Activated CD4-positive, alpha-beta T cell treated with anti-CD3 and anti-CD28 coated beads, Interleukin-2, Interleukin-6, amounts not matched to agents 100 ng/mL and 50 ng/mL, durations not matched to agents 16 hours and 8 hours (primary cell): Measurements from ENCODE around the gene HIRIP3.
A peak's percentile ranks its signal among the peaks of the same experiment; 100 is the strongest.
"Not testable (repeated sequence)": the region's sequence is repeated elsewhere in the genome, so short reads cannot be mapped to it uniquely, and the experiment has no call there.

Experiments
- DNase-seq: peaks from one replicate; pipeline ENCODE4 v3.0.0-alpha.2; 2020

The HIRIP3 gene

DNA sequence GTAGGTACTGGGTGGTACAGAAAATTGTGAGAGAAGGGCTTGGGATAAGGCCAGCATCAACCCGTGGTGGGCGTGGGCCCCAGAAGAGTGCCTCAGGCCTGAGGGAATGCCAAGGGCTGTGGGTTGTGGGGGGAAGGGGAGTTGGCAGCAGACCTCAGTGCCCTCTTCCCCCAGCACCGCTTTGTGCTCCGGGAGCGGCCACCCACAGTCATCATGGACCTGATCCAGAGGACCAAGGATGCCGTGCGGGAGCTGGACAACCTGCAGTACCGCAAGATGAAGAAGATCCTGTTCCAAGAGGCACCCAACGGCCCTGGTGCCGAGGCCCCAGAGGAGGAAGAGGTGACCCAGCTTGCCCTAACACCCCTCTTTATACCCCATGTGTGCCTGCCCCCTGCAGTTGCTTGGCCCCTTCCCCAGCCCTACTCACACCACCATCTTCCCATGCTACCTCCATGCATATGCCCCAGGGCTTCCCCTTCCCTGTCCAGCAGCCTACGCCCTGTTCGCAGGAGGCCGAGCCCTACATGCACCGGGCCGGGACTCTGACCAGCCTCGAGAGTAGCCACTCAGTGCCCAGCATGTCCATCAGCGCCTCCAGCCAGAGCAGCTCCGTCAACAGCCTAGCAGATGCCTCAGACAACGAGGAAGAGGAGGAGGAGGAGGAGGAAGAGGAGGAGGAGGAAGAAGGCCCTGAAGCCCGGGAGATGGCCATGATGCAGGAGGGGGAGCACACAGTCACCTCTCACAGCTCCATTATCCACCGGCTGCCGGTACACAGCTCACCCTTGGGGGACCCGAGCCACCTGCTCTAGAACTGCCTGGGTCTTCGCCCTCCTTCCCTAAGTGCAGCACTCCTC, 12.6 kb downstream of the HIRIP3 start:
- DNase-seq, result no peak

DNA sequence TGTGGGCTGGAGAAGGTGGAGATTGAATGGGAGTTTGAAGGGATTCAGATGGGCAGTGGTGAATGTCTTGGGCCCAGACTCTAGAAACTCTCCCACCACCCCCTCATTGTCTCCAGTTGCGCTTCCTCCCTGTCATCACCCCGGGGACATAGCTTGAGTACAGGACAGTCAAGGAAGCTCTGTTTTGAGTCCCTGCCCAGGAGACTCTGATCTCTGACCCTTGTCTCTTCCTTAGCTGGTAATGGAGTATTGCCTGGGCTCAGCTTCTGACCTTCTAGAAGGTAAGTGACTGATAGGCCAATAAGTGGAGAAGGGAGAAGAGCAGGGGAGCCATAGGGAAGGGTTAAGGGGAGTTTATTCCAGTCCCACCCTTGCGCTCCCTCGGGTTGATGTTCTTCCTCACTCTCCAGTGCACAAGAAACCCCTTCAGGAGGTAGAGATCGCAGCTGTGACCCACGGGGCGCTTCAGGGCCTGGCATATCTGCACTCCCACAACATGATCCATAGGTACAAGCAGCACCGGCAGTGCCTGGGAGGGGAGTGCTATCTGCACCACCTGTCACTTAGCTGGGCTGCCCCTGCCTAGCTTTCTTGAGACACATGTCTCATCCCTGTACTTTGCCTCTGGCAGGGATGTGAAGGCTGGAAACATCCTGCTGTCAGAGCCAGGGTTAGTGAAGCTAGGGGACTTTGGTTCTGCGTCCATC, 16.7 kb downstream of the HIRIP3 start:
- no peak for DNase-seq

DNA sequence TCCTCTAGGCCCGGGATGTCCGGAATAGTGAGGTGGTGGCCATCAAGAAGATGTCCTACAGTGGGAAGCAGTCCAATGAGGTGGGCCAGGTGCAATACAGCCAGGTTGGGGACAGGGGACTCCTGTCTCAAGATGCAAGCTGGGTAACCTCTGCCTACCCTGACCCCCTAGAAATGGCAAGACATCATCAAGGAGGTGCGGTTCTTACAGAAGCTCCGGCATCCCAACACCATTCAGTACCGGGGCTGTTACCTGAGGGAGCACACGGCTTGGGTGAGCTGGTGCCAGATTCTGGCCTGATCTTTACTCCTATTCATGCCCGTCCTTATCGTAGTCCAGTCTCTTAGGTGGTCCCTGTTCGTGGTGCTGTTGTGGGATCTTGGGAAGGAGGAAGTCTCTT, 17.3 kb downstream of the HIRIP3 start:
- DNase-seq, result no peak

DNA sequence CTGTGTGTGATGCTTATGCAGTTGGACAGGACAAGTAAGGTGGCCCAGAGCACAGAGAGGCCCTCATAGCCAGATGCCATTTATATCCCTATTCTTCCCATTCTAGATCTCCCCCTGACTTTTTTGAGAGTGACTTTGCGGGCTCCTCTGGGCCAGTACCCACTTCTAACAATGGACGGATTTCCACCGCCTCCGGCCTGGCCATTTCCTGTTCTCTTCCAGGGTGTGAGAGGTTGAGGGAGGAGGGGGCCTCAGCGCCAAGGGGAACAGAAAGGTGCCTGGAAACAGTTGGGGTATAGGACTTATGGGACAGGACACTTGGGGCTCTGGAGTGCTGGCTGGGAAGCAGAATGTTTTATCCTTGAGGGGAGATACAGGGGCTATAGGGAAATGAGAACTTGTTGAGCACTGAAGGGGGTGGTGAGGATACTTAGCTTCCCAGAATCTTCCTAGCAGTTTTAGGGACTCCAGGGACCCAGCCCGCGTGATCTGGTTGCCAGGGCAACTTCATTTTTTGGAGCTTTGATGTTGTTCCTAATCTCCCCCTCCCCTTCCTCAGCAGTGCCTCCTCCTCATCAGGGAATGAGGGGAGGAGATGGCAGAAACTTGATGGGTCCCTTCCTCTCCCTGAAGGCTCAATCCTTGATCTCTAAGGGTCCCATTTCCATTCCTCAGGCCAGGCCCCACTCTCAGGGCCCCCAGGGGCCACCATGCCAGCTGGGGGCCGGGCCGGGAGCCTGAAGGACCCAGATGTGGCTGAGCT, 18.2 kb downstream of the HIRIP3 start:
- DNase-seq, result no peak

DNA sequence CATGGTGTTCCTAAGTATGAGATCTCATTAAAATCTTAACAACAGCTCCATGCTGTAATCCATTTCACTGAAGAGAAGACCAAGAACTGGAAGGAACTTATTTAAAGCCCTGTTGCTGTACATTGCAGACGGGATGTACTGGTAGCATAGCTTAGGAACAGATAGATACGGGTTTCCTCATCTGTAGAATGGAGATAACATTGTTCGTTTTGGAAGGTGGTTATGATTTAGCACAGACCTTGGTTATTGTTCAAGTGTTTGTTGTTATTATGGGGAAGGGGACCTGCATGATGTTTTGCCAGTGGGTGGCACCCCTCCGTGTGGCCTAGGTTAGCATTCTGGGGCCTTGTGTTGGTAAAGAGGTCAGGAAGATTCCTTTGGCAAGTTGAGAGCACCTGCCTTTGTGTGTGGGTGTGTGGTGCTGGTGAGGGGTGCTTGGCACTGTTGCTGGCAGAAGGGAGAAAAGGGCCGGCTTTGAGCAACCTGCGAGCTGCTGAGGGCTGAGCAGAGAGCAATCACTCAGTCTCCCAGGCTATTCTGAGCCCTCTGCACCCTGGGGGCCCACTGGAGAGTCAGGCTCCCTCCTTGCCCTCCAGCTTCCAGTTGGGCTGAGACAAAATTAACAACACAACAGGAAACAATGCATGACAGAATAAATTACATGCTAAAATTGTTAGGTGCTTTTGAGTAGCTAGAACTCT, 19.5 kb downstream of the HIRIP3 start:
- DNase-seq, result no peak

DNA sequence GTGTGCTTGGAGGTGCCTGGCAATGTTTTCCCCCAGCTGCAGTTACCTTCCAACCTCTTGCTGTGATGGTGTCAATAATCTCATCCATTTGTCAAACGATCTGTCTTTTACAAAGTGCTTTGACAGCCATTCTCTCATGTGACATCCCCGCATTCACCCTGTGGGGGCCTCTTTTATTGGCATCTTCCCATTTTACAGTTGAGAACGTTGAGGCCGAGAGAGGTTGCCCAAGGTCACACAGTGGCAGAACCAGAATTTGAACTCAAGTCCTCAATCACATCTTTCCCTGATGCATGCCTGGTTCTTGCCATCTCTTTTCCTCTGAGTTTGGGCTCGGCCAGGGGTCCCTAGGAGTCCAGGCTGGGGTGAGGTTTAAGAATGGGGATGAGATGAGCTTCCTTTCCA, 20.3 kb downstream of the HIRIP3 start:
- no peak for DNase-seq

DNA sequence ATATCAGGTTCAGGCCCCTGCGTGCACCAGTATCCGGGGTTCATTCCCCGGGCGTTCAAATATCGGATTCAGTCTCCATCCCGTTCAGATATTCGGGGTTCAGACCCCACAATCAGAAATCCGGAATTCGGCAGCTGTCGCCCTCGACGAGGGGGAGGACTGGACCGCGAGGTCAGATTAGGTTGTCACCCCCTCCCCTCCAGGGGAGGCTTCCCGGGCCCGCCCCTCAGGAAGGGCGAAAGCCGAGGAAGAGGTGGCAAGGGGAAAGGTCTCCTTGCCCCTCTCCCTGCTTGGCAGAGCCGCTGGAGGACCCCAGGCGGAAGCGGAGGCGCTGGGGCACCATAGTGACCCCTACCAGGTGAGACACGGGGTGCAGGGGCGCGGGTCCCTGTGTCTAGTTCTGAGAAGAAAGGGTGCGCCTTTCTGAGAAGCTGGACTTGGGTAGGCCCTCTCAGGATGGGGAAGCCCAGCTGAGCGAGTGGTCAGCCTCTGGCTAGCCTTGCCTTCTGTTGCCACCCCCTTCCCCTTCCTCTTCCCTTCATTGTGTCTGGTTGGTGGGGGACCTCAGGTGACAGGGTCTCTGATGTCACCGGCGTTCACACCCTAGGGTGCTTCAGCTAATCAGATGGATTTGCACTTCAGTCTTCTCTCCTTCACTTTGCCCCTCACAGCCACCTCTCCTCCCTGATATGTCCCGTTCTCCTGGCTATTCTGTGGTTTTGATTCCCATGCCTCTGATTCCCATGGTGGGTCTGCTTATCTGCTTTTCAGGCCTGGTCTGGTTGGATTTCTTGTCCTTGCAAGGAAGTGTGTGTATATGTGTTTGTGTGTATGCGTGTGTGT, 20.9 kb downstream of the HIRIP3 start:
- DNase-seq, result peak; percentile 31

DNA sequence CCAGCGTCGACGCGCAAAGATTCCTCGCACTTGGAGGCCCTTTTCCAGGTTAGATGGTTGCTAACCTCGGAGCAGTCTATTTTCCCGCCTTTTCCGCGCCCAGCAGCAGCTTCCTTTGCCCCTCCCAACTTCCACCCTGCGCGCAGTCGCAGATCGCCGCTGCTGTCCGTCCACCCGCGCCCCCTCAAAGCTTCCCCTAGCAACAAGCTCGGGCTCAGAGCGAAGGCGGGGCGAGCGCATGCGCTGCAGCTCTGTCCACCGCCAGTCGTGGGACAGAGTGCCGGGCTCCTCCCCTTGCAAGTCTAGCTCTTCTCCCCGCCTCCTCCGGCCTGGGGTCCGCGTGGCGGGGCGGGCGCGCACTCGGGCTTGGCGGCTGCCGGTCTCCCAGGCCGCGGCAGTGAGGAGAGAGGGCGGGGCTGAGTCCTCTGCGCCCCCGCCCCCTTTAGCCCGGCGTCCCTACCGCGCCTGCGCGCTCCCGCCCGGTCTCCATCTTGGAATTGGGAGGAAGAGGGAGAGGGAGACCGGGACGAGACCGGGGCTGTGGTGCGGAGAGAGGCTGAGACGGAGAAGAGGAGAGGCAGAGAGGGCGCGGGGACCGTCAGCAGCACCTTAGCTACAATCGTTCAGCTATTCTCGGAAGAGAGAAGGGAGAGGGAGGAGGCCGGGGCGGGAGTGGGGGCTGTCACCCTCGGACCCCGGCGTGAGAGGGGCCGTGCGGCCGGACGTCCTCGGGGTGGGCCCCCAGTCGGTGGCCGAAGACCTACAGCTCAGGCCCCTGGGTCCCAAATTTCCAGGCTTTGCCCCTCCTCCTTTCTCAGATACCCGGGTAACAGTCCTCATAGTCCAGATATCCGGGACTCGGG, 21.8 kb downstream of the HIRIP3 start, which contains the start of gene TAOK2:
Gene TAOK2 (plus strand): TSS at position 485 of the 863 bp plus-strand sequence. CDS start 3,905 bp downstream, outside the sequence.
- peak; percentile 99 for DNase-seq

DNA sequence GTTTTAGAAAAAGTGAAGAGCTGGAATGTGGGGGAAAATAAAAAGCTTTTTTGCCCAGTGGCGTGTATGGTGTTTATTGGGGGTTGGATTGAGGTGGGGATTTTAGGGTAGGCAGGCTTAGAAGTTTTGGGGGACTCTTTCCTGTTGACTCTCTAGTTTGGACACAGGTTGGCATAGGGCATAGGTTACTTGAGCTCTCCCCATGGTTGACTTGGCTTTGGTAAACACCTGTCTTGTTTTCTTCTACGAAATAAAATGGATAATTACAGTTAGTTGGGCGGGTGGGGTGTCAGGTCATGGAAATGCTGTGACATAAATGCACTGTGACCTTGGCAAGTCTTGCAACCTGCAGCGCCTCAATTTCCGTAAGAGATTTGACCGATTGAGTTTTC, 22.4 kb downstream of the HIRIP3 start:
- no peak for DNase-seq

DNA sequence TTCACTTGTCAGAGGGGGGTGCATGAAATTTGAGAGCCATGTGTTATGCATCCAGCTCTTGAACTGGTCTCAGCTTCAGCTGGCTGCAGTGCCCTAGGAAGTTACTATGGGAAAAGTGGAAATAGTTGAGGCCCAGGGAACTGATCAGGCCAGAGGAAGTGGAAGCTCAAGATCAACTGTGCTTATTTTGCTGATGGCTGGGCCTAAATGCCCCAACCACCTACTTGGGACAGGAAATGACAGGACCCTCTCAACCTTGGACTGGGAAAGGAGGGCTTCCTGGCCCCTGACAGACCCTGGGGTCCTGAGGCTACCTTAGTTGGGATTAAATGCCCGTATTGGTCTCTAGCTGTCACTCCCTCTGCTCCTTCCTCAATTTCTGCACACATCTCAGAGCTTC, 22.9 kb downstream of the HIRIP3 start:
- no peak for DNase-seq

DNA sequence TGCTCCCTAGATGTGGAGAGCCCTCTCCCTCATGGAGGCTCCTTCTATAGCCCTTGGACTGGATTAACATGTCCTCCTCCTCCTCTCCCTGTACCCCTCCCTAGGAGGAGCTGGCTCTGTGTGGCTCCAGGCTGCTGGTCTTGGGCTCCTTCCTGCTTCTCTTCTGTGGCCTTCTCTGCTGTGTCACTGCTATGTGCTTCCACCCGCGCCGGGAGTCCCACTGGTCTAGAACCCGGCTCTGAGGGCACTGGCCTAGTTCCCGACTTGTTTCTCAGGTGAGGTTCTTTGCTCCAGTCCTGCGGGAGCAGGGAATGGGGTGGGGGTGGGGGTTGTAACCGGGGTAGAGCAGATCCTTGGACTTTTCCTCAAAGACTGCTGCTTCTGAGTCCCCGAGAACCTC, 24.1 kb downstream of the HIRIP3 start:
- DNase-seq, result no peak

DNA sequence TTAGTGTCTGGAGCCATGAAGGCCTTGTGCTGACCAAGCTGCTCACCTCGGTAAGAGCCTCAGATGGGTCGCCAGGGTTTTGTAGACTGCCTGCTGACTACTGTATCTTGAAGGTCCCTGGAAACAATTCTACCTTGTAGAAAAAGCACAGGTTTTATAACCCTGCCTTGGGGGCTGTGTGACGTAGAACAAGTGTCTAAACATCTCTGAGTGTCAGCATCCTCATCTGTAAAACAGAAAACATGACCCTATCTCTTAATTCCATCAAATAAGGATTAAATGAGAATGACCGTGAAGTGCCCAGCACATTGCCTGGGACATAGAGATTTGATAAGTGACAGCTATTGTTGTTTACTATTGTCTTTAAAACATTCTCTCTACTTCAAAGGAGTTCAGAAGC, 27.2 kb downstream of the HIRIP3 start:
- DNase-seq, result no peak

DNA sequence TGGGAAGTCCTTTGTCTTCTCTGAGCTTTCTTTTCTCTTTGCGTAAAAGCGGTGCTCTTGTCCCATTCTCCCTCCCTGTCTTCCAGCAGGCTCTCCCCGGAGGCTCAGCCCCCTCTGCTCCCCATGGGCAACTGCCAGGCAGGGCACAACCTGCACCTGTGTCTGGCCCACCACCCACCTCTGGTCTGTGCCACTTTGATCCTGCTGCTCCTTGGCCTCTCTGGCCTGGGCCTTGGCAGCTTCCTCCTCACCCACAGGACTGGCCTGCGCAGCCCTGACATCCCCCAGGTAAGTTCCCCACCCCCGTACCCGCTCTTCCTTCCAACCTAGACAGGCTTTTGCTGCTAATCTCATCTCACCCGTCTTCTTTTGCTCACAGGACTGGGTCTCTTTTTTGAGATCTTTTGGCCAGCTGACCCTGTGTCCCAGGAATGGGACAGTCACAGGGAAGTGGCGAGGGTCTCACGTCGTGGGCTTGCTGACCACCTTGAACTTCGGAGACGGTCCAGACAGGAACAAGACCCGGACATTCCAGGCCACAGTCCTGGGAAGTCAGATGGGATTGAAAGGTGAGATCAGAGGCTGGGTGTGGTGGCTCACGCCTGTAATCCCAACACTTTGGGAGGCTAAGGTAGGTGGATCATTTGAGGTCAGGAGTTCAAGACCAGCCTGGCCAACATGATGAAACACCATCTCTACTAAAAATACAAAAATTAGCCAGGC, 32.2 kb downstream of the HIRIP3 start:
- no peak for DNase-seq

DNA sequence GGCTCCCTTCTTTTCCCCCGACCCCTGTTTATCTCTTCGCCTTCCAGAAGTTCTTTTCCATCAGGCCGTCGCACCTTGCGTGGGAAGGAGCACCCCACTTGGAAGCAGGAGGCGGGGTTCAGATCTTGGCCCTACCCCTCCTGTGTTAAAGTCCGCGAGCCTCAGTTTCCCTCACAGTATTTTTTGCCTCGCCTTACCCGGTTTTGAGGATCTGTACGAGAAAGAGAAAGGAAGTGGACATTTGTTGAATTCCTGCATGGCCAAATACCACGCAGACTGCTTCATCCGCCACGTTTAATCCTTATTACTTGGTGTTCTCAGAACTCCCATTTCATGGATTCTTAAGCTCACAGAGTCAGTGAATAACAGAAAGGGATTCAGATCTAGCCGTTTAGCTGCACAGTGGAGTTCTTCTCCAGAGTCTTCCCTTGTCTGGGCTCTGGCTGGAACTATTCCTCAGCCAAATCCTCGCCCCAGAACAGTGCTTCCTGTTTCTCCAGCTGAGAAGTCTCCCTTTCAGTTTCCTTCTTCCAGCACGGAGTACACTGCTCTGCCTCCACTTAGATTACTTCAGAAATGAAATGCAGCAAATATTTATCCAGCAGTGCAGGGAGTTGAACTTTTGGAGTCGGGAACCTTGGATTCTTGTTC, 32.9 kb downstream of the HIRIP3 start:
- DNase-seq, result no peak

DNA sequence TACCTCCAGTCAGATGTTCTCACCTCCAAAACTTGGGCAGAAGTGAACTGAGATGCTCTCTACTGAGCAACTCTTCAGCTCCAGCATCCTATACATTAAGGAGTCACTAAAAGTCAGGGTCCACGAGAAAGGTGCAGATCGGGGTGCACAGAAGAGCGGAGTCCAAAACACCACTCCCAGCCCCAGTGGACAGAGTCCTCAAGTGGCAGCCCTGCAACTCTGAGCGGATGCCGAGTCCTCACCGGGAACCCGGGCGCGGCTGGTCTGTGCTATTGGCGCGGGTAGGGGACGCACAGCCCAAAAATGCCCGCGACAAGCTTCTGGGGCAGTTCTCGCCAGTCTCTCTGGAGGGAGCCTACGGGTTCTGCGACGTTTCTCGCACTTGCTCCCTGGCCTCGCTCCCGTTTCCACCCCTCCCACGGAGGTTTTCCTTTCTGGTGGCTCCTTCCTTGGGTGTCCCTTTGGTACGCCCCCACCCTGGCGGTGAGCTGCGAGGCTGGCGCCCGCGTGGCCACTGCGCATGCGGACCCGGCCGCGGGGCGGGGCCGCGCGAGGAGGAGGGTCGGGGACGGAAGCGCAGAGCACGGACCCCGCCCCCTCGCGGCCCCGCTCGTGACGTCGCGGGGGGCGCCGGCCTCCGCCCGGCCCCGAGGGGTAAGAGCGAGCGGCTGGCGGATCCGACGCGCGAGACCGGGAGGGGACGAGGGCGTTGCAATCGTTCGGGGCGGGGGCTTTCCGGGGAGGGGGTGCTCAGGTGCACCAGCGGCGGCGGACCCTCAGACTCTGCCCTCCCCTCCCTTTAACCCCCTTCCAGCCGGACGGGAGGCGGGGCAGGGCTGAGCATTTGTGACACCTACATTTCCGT, 33.7 kb downstream of the HIRIP3 start, which contains the start of gene TMEM219:
Gene TMEM219 (plus strand): TSS at position 601 of the 865 bp plus-strand sequence. CDS start 1,065 bp downstream, outside the sequence.
- DNase-seq, result peak; percentile 95

DNA sequence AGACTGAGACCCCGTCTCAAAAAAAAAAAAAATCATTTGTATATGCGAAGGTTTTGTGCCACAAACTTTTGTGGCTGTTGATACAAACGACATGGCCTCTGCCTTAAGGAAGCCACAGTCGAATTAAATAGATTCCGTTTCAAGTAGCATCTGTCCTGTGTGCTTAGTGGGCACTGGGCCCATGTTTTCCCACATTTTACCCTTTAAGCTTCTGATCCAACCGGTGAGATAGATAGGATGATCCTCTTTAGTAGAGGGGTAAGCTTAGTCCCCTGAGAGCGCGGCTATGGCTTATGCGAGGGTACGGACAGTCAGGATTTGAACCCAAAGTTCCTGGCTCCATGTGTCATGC, 34.3 kb downstream of the HIRIP3 start:
- no peak for DNase-seq

DNA sequence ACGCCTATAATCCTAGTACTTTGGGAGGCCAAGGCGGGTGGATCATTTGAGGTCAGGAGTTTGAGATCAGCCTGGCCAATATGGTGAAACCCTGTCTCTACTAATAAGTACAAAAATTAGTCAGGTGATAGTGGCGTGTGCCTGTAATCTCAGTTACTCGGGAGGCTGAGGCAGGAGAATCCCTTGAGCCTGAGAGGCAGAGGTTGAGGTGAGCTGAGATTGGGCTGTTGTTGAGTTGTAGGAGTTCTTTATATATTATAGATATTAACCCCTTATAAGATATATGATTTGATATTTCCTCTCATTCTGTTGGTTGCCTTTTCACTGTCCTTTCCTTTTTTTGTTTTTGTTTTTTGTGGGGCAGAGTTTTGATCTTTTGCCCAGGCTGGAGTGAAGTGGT, 35.6 kb downstream of the HIRIP3 start:
- DNase-seq, result not testable (repeated sequence)

DNA sequence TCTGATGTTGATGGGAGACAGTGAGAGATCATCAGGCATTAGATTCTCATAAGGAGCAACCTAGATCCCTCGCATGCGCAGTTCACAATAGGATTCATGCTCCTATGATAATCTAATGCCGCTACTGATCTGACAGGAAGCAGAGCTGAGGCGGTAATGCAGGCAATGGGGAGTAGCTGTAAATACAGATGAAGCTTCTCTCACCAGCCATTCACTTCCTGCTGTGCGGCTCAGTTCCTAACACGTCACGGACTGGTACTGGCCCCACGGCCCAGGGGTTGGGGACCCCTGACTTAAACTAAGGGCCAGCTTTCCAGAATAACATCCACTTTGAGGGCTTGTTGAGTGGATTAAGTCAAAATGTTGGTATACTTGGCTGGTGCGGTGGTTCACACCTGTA, 36.1 kb downstream of the HIRIP3 start:
- no peak for DNase-seq

DNA sequence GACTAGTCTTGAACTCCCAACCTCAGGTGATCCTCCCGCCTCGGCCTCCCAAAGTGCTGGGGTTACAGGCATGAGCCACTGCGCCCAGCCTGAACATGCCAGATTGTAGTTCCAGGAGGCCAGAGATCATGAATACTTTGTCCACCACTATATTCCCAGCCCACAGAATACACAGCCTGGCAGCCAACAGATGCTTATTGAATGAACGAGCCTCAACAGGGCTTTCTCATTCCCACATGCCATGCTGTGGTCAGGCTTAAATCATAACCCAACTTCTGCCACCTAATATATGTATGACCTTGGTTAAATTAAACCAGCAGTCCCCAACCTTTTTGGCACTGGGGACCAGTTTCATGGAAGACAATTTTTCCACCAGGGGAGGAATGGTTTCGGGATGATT, 36.7 kb downstream of the HIRIP3 start:
- no peak for DNase-seq
